Astrocyte of the spinal cord (primary cell): ENCODE measurements around the gene TMCC3.

Source experiments
- DNase-seq: peaks from one replicate; pipeline ENCODE4 v3.0.0; 2011; ENCODE audit warnings: low read depth, low spot score
- H3K4me3 ChIP-seq: 2 replicates; pipeline ENCODE4 v1.5.1; 2011; ENCODE audit warnings: low read depth, mild to moderate bottlenecking, low read length, moderate library complexity
- in situ Hi-C: cut with HindIII; loops from 2 replicates; pipeline ENCODE4 v1.10.0; 2017; ENCODE audit warnings: low sequenced_read_pairs
- TF ChIP-seq, protein P1 (sequence below): IDR thresholded peaks from 2 replicates; pipeline ENCODE4 v1.5.1; 2012; ENCODE audit warnings: low read depth, mild to moderate bottlenecking, low read length, inconsistent platforms

TMCC3 gene

DNA sequence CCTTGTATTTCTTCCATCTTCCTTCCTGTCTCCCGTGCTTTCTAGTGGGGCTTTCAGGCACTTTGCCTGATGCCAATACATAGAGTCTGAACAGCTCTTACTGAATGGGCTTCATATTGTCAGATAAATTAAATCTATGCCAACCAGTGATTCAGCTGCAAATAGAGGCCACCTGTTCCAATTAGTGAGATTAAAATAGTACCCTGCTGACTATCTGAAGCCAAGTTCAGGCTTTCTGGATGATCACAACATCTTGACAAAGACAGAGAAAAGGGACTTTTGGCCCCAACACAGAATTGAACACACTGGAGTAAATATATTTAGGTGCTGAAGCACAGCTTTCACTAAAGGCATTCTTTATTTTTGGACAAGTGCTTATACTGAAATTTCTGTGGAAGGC, 11.8 kb downstream of the TMCC3 start:
- H3K4me3 ChIP-seq: no peak overlapping the region
- in situ Hi-C loops: no loop called here
- TF ChIP-seq, protein P1, sequence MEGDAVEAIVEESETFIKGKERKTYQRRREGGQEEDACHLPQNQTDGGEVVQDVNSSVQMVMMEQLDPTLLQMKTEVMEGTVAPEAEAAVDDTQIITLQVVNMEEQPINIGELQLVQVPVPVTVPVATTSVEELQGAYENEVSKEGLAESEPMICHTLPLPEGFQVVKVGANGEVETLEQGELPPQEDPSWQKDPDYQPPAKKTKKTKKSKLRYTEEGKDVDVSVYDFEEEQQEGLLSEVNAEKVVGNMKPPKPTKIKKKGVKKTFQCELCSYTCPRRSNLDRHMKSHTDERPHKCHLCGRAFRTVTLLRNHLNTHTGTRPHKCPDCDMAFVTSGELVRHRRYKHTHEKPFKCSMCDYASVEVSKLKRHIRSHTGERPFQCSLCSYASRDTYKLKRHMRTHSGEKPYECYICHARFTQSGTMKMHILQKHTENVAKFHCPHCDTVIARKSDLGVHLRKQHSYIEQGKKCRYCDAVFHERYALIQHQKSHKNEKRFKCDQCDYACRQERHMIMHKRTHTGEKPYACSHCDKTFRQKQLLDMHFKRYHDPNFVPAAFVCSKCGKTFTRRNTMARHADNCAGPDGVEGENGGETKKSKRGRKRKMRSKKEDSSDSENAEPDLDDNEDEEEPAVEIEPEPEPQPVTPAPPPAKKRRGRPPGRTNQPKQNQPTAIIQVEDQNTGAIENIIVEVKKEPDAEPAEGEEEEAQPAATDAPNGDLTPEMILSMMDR: no peak
- no peak for DNase-seq

DNA sequence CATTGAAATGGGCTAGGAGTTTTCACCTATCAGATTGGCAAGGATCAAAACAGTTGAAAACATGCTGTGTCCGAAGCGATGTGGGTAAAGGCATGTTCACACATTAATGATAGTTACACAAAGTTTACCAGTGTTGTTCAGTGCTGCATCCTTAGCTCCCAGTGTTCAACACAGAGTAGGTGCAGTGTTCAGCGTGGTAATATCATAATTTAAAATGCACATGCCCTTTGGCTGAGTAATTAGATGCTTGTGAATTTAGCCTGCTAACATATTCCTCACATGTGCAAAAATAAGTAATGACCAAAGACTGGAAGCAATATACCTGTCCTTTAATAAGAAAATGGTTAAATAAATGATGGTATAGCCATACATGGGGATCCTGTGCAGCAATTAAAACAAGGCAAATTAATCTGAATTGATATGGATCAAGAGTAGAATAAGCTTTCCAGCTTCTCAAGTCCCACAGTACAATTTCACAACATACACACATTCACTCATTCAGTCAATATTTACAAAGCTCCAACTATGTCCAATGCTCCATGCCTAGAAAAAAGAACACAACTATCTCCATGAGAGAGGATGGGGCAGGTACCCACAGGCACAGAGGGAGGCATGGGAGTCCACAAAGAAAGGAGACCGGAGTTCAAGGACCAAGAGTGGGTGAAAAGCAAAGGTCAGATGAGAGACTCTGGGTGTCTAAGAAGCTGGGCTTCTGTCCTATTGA, 12.8 kb downstream of the TMCC3 start:
- DNase-seq: no peak
- TF ChIP-seq, protein P1: no peak
- H3K4me3 ChIP-seq: no peak overlapping the region
- in situ Hi-C loops: no loop called here

DNA sequence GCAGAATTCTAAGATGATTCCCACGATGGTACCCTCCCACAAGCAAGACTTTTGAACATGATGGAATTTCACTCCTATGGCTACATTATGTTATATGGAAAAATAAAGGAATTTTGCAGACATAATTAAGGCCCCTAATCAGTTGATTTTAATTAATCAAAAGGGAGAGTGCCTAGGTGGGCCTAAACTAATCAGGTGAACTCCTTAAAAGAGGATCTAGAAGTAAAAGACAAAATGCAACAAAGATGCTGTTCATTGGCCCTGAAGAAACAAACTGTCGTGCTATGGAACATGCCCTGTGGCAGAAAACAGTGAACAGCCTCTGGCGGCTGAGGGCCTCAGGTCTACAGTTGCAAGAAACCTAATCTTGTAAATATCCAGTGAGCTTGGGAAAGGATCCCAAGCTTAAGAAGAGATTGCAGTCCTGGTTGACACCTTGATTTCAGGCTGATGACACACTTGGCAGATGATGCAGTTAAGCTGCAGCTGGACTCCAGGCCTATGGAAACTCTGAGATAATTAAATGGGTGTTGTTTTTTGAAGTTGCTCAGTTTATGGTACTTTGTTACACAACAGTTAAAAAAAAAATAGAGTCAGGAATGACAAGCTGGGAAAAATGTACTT, 13.8 kb downstream of the TMCC3 start:
- in situ Hi-C loops: no loop called here
- H3K4me3 ChIP-seq: no peak overlapping the region
- TF ChIP-seq, protein P1: no peak
- no peak for DNase-seq

DNA sequence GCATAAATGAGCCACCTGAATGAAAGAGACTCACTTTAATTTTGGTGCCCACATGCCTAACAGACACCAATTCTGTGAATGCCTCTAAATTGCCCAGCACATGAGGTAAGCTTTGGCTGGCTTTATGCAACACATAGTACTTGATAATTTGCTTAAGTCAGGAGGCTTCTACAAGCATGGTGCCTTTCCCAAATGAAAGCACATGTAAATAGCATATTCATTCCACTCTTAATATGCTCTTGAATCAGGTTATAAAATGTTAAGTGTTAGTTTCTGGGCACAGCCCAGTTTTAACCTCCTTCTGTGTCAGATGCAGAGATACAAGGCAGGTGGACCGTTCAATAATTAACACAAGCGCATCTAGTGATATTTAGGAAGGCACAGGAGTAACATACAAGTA, 15.6 kb downstream of the TMCC3 start:
- in situ Hi-C loops: no loop called here
- TF ChIP-seq, protein P1: no peak
- H3K4me3 ChIP-seq: no peak overlapping the region
- no peak for DNase-seq

DNA sequence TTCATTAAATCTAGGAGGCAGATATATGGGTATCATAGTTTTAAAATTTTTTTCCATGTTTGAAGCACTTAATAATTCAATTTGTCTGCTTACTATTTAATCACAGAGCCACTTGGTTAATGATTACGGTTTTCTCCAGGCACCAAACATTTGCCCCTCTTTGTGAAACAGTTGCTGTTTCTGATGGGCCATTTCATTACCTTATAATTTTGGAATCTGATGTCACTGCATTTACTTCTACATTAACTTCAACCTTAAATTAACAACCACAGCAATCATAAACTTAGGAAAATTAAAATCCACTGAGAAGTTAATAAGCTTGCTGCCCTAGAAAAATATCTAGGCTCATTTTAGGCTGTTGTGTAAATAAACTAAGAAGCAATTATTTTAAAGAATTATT, 17.0 kb downstream of the TMCC3 start:
- no peak for DNase-seq
- TF ChIP-seq, protein P1: no peak
- in situ Hi-C loops: no loop called here
- no peak overlapping the region for H3K4me3 ChIP-seq

DNA sequence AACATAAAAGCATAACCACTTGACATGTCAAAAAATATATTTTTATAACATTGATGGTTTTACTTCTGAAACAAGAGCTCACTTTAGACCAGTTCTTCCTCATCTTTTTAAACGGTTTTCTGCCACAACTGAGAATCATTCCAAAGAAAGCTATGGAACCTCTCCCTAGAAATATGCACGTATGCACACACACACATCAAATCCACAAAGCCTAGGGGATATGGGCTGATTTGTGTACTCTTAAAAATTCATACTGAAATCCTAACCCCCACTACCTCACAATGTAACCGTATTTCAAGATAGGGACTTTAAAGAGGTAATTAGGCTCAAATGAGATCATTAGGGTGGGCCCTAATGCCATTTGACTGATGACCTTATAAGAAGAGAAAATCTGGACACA, 19.3 kb downstream of the TMCC3 start:
- in situ Hi-C loops: no loop called here
- TF ChIP-seq, protein P1: no peak
- no peak overlapping the region for H3K4me3 ChIP-seq
- DNase-seq: no peak
